NT2/D1 (cell line): ENCODE results near the gene SP8.

Experiments
- DNase-seq: peaks from one replicate; pipeline ENCODE4 v3.0.0-alpha.2; 2011; ENCODE audit warnings: low read depth, low spot score
- H3K27me3 ChIP-seq: 2 replicates; pipeline ENCODE4 v1.6.0; 2011; ENCODE audit warnings: mild to moderate bottlenecking; ENCODE audit not compliant: insufficient read length, insufficient read depth
- H3K36me3 ChIP-seq: 2 replicates; pipeline ENCODE4 v1.6.1; 2011; ENCODE audit warnings: mild to moderate bottlenecking, low read length, mixed read lengths; ENCODE audit not compliant: insufficient read depth, insufficient read length
- H3K4me1 ChIP-seq: 2 replicates; pipeline ENCODE4 v1.5.1; 2011; ENCODE audit not compliant: insufficient read depth, insufficient read length
- H3K4me3 ChIP-seq: 2 replicates; pipeline ENCODE4 v1.5.1; 2011; ENCODE audit warnings: low read depth; ENCODE audit not compliant: insufficient read length
- H3K9ac ChIP-seq: 2 replicates; pipeline ENCODE4 v1.6.0; 2011; ENCODE audit warnings: low read depth; ENCODE audit not compliant: insufficient read length
- H3K9me3 ChIP-seq: 2 replicates; pipeline ENCODE4 v1.5.1; 2011; ENCODE audit warnings: mild to moderate bottlenecking, low read length; ENCODE audit not compliant: insufficient read depth
- SUZ12 ChIP-seq: IDR thresholded peaks from 2 replicates; pipeline ENCODE4 v1.6.1; 2011; ENCODE audit not compliant: insufficient read length, insufficient read depth; ENCODE audit errors: extremely low read depth
- YY1 ChIP-seq: IDR thresholded peaks from 2 replicates; pipeline ENCODE4 v1.6.1; 2011; ENCODE audit not compliant: insufficient read length, insufficient read depth
- ZNF274 ChIP-seq: IDR thresholded peaks from 2 replicates; pipeline ENCODE4 v1.6.1; 2011; ENCODE audit warnings: mild to moderate bottlenecking, low read depth, low read length

SP8 gene

GRCh38 chr7:20798694-20799121 lies 12.0 kb upstream of the SP8 start:
- Histone ChIP-seq H3K27me3 (peaks cover 38% of the 10 kb centered on the region), H3K9ac (no peak overlapping the region), H3K4me1 (peaks cover 9% of the 10 kb centered on the region), H3K9me3 (no peaks in the 10 kb centered on the region), H3K4me3 (peak overlapping the region; percentile 10), H3K36me3 (no peaks in the 10 kb centered on the region)
- no peak for TF ChIP-seq YY1
- no peak for TF ChIP-seq SUZ12
- TF ChIP-seq ZNF274 = no peak
- no peak for DNase-seq

GRCh38 chr7:20798081-20798693 lies 11.5 kb upstream of the SP8 start:
- H3K4me3 ChIP-seq = peak overlapping the region; percentile 34
- TF ChIP-seq YY1 (no peak), ZNF274 (no peak), SUZ12 (no peak)
- peak overlapping the region; percentile 75 for H3K9ac ChIP-seq
- peaks cover 9% of the 10 kb centered on the region for H3K4me1 ChIP-seq
- H3K9me3 ChIP-seq = no peaks in the 10 kb centered on the region
- no peak for DNase-seq
- peaks cover 43% of the 10 kb centered on the region for H3K27me3 ChIP-seq
- no peaks in the 10 kb centered on the region for H3K36me3 ChIP-seq

GRCh38 chr7:20797462-20798080 lies 10.9 kb upstream of the SP8 start:
- peaks cover 49% of the 10 kb centered on the region for H3K27me3 ChIP-seq
- no peaks in the 10 kb centered on the region for H3K9me3 ChIP-seq
- H3K4me1 ChIP-seq = peaks cover 9% of the 10 kb centered on the region
- H3K36me3 ChIP-seq = no peaks in the 10 kb centered on the region
- TF ChIP-seq SUZ12 (no peak), YY1 (no peak), ZNF274 (no peak)
- peak overlapping the region; percentile 75 for H3K9ac ChIP-seq
- H3K4me3 ChIP-seq = peak overlapping the region; percentile 67
- DNase-seq = no peak

- no peak for TF ChIP-seq ZNF274
- TF ChIP-seq YY1 = no peak
- no peak for TF ChIP-seq SUZ12
- Histone ChIP-seq H3K4me1 (peaks cover 9% of the 10 kb centered on the region), H3K27me3 (peaks cover 54% of the 10 kb centered on the region), H3K9ac (peak overlapping the region; percentile 75), H3K4me3 (peak overlapping the region; percentile 67), H3K9me3 (no peaks in the 10 kb centered on the region), H3K36me3 (no peaks in the 10 kb centered on the region)
- no peak for DNase-seq
Measured at GRCh38 chr7:20797042-20797461, 10.4 kb upstream of the SP8 start.

- Histone ChIP-seq H3K36me3 (no peaks in the 10 kb centered on the region), H3K4me3 (no peak overlapping the region), H3K27me3 (peaks cover 60% of the 10 kb centered on the region), H3K9me3 (no peaks in the 10 kb centered on the region), H3K9ac (no peak overlapping the region), H3K4me1 (peaks cover 9% of the 10 kb centered on the region)
- no peak for DNase-seq
- no peak for TF ChIP-seq YY1
- TF ChIP-seq ZNF274 = no peak
- TF ChIP-seq SUZ12 = no peak
Measured at GRCh38 chr7:20796500-20796899, 9.8 kb upstream of the SP8 start.

- H3K4me3 ChIP-seq = no peak overlapping the region
- peaks cover 9% of the 10 kb centered on the region for H3K4me1 ChIP-seq
- no peaks in the 10 kb centered on the region for H3K36me3 ChIP-seq
- H3K27me3 ChIP-seq = peaks cover 66% of the 10 kb centered on the region
- peak overlapping the region; percentile 1 for H3K9ac ChIP-seq
- DNase-seq = no peak
- no peak for TF ChIP-seq SUZ12
- TF ChIP-seq YY1 = no peak
- no peak for TF ChIP-seq ZNF274
- no peaks in the 10 kb centered on the region for H3K9me3 ChIP-seq
Measured at GRCh38 chr7:20795881-20796280, 9.2 kb upstream of the SP8 start.

GRCh38 chr7:20795361-20795760 lies 8.7 kb upstream of the SP8 start:
- Histone ChIP-seq H3K9me3 (no peaks in the 10 kb centered on the region), H3K9ac (peak overlapping the region; percentile 1), H3K4me3 (no peak overlapping the region), H3K36me3 (no peaks in the 10 kb centered on the region), H3K4me1 (peaks cover 9% of the 10 kb centered on the region), H3K27me3 (peaks cover 71% of the 10 kb centered on the region)
- DNase-seq = no peak
- no peak for TF ChIP-seq SUZ12
- no peak for TF ChIP-seq YY1
